Activated CD4-positive, alpha-beta T cell treated with anti-CD3 and anti-CD28 coated beads for 36 hours (primary cell): ENCODE data around the gene ARPC1B. TPM values are rescaled to one million over a fixed set of nuclear protein-coding genes. Genes with fewer than 3 reads are reported as not detected.
"Not testable (repeated sequence)": the region's sequence is repeated elsewhere in the genome, so short reads cannot be mapped to it uniquely, and the experiment has no call there.

Experiments used
- ATAC-seq: fragments of 200-7000 bp; cut with Tn5 transposase; one replicate; pipeline ENCODE4 v1.10.0; 2021; ENCODE audit warnings: mild to moderate bottlenecking, moderate library complexity
- CTCF ChIA-PET: fragments of 350-600 bp; sonication (Branson Sonifier 250); formaldehyde crosslinking; loops from one replicate; lab custom pipeline; 2021; ENCODE audit warnings: antibody characterized with exemption; lab: Charles Lee
- POLR2A ChIA-PET: fragments of 350-600 bp; sonication (Branson Sonifier 250); formaldehyde crosslinking; loops from one replicate; lab custom pipeline; 2021; ENCODE audit warnings: antibody characterized with exemption, inconsistent platforms; lab: Charles Lee
- DNase-seq: peaks from one replicate; pipeline ENCODE4 v3.0.0-alpha.2; 2020
- H3K27ac Mint-ChIP-seq: one replicate; pipeline ENCODE4 v1.8.0; 2021; ENCODE audit warnings: mixed read lengths
- H3K27me3 Mint-ChIP-seq: one replicate; pipeline ENCODE4 v1.8.0; 2021; ENCODE audit warnings: mixed read lengths
- H3K36me3 Mint-ChIP-seq: one replicate; pipeline ENCODE4 v1.8.0; 2021; ENCODE audit warnings: low read depth, mixed read lengths
- H3K4me1 Mint-ChIP-seq: one replicate; pipeline ENCODE4 v1.8.0; 2021; ENCODE audit warnings: mixed read lengths
- H3K4me3 Mint-ChIP-seq: one replicate; pipeline ENCODE4 v1.8.0; 2021; ENCODE audit warnings: mild to moderate bottlenecking, moderate library complexity, mixed read lengths
- H3K9me3 Mint-ChIP-seq: one replicate; pipeline ENCODE4 v1.8.0; 2021; ENCODE audit warnings: low read depth, mixed read lengths
- intact Hi-C, 2 experiments: fragments of 100-400 bp; cut with DNase I in 1 of 2; cut with micrococcal nuclease in 1 of 2; formaldehyde crosslinking; loops; one replicate each; pipeline versions ENCODE4 v1.14.2 to v1.15.1; 2022 to 2024; cut with DNase I, micrococcal nuclease
- total RNA-seq, 2 experiments: library from RNA; stranded (reverse); gene quantifications; one replicate each; pipeline ENCODE4 v1.2.3, GENCODE V29; 2021

The ARPC1B gene
- total RNA-seq, 2 experiments from 2014 or later: 318 to 326 TPM

GRCh38 chr7:99368750-99369389 is 5.7 kb upstream of the ARPC1B start:
- peaks cover 22% of the 10 kb centered on the region for H3K36me3 Mint-ChIP-seq
- ChIA-PET CTCF (interaction anchor here (1.1 to 1.4 kb wide), 2 partner anchors 9 to 33 kb away, joined by 3 to 6 read pairs; no protein-coding TSS in a partner anchor), POLR2A (interaction anchor here (0.6 kb wide), 1 partner anchor 38 kb away, joined by 3 read pairs; no protein-coding TSS in a partner anchor)

DNA sequence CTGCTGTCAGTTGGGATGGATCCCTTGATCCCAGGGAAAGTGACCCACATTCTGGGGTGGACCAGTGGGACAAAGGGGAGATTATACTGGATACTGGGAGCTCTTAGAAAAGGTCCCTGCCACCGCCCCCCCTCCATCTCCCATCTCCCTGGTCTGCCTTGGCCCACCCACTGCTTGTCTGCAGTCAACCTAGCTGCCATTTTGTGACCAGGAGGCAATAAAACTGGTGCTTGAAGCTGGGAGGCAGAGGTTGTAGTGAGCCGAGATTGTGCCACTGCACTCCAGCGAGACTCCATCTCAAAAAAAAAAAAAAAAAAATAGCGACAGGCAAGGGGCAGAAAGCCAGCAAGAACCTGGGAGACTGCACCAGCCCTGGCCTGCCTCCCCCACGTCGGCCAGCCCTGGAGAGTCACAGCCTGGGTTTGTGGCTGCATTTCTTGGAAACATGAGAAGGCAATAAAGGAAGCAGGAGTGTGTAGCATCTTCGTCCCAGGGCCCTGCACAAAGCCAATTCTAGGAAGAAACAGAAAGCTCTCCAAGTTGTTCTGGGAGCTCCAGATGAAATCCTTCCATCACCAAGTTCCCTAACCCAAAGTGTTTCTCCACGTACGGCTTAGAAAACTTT is 4.7 kb upstream of the ARPC1B start:
- DNase-seq: no peak
- Mint-ChIP-seq H3K9me3 (no peaks in the 10 kb centered on the region), H3K36me3 (peaks cover 17% of the 10 kb centered on the region), H3K27me3 (no peaks in the 10 kb centered on the region), H3K4me1 (peaks cover 2% of the 10 kb centered on the region), H3K27ac (peak overlapping the region; percentile 13), H3K4me3 (no peak overlapping the region)
- intact Hi-C loops: loop anchor here in 1 of 2 experiments (5.0 kb wide), 1 partner anchor 37 kb away; the partner anchor contains the start of genes BUD31 and PDAP1
- CTCF ChIA-PET: no interaction called here
- POLR2A ChIA-PET: interaction anchor here (0.6 kb wide), 2 partner anchors 37 to 153 kb away, joined by 3 to 5 read pairs; no protein-coding TSS in a partner anchor
- ATAC-seq: no peak

More at GRCh38 chr7:99368750-99369389, 5.7 kb upstream of the ARPC1B start:
- intact Hi-C loops: no loop called here
- Mint-ChIP-seq H3K4me3 (no peak overlapping the region), H3K4me1 (peaks cover 2% of the 10 kb centered on the region), H3K9me3 (no peaks in the 10 kb centered on the region), H3K27me3 (no peaks in the 10 kb centered on the region), H3K27ac (no peak overlapping the region)
- no peak for ATAC-seq
- DNase-seq: no peak

DNA sequence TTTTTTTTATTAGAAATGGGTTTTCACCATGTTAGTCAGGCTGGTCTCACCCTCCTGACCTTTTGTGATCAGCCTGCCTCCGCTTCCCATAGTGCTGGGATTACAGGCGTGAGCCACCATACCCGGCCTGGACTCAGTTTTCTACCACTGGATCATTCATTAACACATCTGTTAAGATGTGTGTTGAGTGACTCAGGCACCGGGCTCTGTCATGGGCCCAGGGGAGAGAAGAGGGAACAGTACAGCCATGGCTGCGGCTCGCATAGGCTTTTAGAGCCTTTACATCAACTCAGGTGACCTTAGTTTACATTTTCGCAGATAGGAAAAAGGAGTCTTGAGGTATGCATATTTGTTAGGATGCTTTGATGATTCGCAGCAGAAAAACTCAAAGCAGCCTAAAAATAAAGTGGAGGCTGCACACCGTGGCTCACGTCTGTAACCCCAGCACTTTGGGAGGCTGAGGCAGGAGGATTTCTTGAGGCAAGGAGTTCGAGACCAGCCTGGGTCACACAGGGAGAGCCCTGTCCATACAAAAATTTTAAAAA is 3.1 kb upstream of the ARPC1B start:
- ATAC-seq: no peak
- CTCF ChIA-PET: no interaction called here
- POLR2A ChIA-PET: interaction anchor here (0.6 kb wide), 1 partner anchor 104 kb away, joined by 3 read pairs; no protein-coding TSS in a partner anchor

DNA sequence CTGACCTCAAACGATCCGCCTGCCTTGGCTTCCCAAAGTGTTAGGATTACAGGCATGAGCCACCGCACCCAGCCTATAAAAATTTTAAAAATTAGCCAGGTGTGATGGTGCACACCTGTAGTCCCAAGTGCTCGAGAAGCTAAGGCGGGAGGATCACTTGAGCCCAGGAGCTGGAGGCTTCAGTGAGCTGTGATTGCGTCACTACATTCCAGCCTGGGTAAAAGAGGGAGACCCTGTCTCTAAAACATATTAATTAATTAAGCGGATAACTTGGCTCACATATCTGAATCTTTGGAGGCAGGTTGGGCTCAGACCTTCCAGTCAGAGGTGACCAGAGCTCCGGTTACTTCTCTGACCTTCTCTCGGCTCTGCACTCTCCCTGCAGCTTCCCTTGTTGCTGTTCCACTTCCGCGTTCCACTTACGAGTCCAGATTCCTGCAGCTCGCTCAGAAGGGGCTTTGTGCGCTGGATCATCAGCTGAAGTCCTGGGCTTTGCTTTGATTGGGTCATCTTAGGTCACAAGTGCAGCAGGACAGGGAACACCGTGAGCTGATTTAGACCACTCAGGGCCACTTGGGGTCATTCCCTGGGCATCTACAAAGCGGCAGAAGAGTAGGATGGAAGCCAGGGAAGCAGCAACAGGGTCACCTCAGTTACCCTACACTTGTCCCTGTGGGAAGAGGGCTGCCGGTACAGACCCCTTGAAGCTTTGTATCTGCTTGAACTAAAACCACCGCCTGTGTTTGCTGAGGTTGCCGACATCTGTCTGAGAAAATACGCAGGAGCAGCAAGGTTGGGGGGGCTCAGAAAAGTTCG is 2.0 kb upstream of the ARPC1B start:
- ChIA-PET CTCF (interaction anchor here (0.5 to 1.2 kb wide), 3 partner anchors 36 to 1529 kb away, joined by 3 to 4 read pairs (median 3); partner anchors contain the start of genes BUD31 and PDAP1), POLR2A (interaction anchor here (0.6 kb wide), 2 partner anchors 45 to 243 kb away, joined by 3 to 6 read pairs; no protein-coding TSS in a partner anchor)
- H3K36me3 Mint-ChIP-seq: peaks cover 18% of the 10 kb centered on the region
- no peak for ATAC-seq
- peaks cover 16% of the 10 kb centered on the region for H3K4me1 Mint-ChIP-seq
- no peaks in the 10 kb centered on the region for H3K9me3 Mint-ChIP-seq
- peak overlapping the region; percentile 55 for H3K4me3 Mint-ChIP-seq
- H3K27ac Mint-ChIP-seq: peak overlapping the region; percentile 69
- intact Hi-C loops: loop anchor here in 1 of 2 experiments (5.0 kb wide), 1 partner anchor 35 kb away; the partner anchor contains the start of genes BUD31 and PDAP1
- DNase-seq: no peak
- H3K27me3 Mint-ChIP-seq: no peaks in the 10 kb centered on the region

More for the DNA sequence above, 3.1 kb upstream of the ARPC1B start:
- no peak for DNase-seq
- H3K4me1 Mint-ChIP-seq: peaks cover 7% of the 10 kb centered on the region
- H3K27ac Mint-ChIP-seq: no peak overlapping the region
- no peaks in the 10 kb centered on the region for H3K27me3 Mint-ChIP-seq
- intact Hi-C loops: loop anchor here in 1 of 2 experiments (5.0 kb wide), 1 partner anchor 36 kb away; the partner anchor contains the start of genes BUD31 and PDAP1
- H3K9me3 Mint-ChIP-seq: no peaks in the 10 kb centered on the region
- H3K4me3 Mint-ChIP-seq: no peak overlapping the region
- peaks cover 19% of the 10 kb centered on the region for H3K36me3 Mint-ChIP-seq

- ATAC-seq (no peak), DNase-seq (no peak)
- peaks cover 22% of the 10 kb centered on the region for H3K4me1 Mint-ChIP-seq
- H3K27ac Mint-ChIP-seq: peak overlapping the region; percentile 69
- peaks cover 25% of the 10 kb centered on the region for H3K36me3 Mint-ChIP-seq
- no peaks in the 10 kb centered on the region for H3K27me3 Mint-ChIP-seq
- intact Hi-C loops: loop anchor here (1.0 to 5.0 kb wide), 8 partner anchors 20 to 494 kb away; partner anchors contain the start of genes BUD31 (in 2 of the 2), PDAP1 (in 2 of the 2), ARPC1A (in 1 of the 2) and ZKSCAN5 (in 1 of the 2)
- POLR2A ChIA-PET: interaction anchor here (0.6 to 1.0 kb wide), 5 partner anchors 17 to 242 kb away, joined by 3 to 8 read pairs (median 3); partner anchors contain the start of gene BUD31
- no peaks in the 10 kb centered on the region for H3K9me3 Mint-ChIP-seq
- CTCF ChIA-PET: interaction anchor here (0.5 to 1.2 kb wide), 4 partner anchors 36 to 1528 kb away, joined by 3 to 4 read pairs (median 3); partner anchors contain the start of genes BUD31 and PDAP1
- peak overlapping the region; percentile 72 for H3K4me3 Mint-ChIP-seq
Observed at GRCh38 chr7:99373091-99374066, 1.2 kb upstream of the ARPC1B start.

DNA sequence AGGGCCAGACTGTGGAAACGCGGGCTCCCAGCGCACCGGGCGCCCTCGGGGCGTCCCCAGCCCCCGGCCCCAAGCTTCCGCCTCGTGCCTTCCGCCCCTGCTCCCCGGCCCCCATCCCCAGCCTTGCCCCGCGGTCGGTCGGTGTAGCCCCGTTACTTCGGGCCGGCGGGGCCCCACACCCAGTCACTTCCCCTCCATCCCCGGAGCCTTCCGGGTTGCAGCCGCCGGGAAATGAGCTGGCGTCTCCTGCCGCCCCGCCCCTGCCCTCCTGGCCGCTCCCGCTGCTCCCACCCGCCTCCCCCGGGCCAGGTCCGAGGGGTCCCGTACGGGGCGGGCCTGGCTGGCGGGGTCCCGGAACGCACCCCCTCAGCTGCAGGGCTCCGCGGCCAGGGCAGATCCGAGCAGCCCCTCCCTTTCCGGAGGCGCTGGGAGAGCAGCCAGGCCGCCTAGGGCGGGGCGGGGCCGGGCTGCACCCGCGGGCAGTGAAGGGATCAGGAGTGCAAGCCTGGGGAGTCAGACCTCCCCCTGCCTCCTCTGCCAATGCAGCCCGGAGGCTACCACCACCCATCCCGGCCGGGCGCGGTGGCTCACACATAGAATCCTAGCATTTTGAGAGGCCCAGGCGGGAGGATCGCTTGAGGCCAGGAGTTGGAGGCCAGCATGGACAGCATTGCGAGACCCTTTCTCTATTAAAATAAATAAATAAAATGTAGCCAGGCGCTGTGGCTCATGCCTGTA is 709 bp downstream of the ARPC1B start:
- Mint-ChIP-seq H3K4me1 (peaks cover 35% of the 10 kb centered on the region), H3K27ac (peak overlapping the region; percentile 67), H3K36me3 (peaks cover 31% of the 10 kb centered on the region), H3K4me3 (peak overlapping the region; percentile 72), H3K9me3 (no peaks in the 10 kb centered on the region), H3K27me3 (no peaks in the 10 kb centered on the region)
- CTCF ChIA-PET: no interaction called here
- POLR2A ChIA-PET: interaction anchor here (0.6 to 1.2 kb wide), 4 partner anchors 32 to 1577 kb away, joined by 3 to 4 read pairs (median 4); partner anchors contain the start of genes BUD31 and PDAP1
- ATAC-seq: peak; percentile 54
- intact Hi-C loops: loop anchor here in 1 of 2 experiments (1.0 to 2.0 kb wide), 3 partner anchors 91 to 184 kb away; partner anchors contain the start of genes ATP5MF, ZKSCAN5 and ZNF655
- DNase-seq: peak; percentile 82

DNA sequence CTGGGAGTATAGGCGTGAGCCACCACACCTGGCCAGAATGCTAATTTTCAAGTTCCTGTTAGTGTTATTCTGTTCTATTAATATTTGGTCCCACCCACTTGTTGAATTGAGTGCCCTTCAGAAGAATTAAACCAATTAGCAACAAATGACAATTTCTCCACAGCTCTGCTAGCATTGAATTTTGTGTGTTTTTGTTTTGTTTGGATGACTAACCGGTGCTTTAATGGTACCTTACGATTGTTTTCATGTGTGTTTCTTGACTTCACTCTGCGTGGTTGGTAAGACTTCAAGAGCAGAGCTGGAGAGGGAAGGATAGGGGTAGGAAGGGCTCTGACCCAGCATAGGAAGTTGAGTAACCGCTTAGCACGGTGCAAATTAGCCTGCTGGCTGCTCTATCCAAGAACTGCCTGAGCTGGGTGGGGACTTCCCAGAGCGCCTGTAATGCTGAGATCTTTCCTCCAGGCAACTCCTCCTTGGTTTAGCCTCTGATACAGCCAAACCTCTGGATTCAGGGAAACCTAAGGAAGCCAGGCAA is 4.6 kb downstream of the ARPC1B start:
- CTCF ChIA-PET: interaction anchor here (0.6 to 1.0 kb wide), 3 partner anchors 26 to 722 kb away, joined by 3 to 4 read pairs (median 4); partner anchors contain the start of gene MCM7
- ATAC-seq: peak; percentile 25
- Mint-ChIP-seq H3K9me3 (no peaks in the 10 kb centered on the region), H3K4me1 (peaks cover 57% of the 10 kb centered on the region), H3K4me3 (peak overlapping the region; percentile 78), H3K27me3 (no peaks in the 10 kb centered on the region), H3K27ac (peak overlapping the region; percentile 96), H3K36me3 (peaks cover 50% of the 10 kb centered on the region)
- DNase-seq: peak; percentile 74
- intact Hi-C loops: no loop called here
- POLR2A ChIA-PET: interaction anchor here (1.0 to 1.5 kb wide), 2 partner anchors 13 to 30 kb away, joined by 3 to 5 read pairs; partner anchors contain the start of genes BUD31 and PDAP1

- not testable (repeated sequence) for DNase-seq, ATAC-seq, H3K27me3 Mint-ChIP-seq, H3K9me3 Mint-ChIP-seq
- ChIA-PET POLR2A (interaction anchor here (1.0 to 1.5 kb wide), 2 partner anchors 13 to 29 kb away, joined by 3 to 5 read pairs; partner anchors contain the start of genes BUD31 and PDAP1), CTCF (interaction anchor here (1.0 kb wide), 1 partner anchor 27 kb away, joined by 4 read pairs; no protein-coding TSS in a partner anchor)
- Mint-ChIP-seq H3K27ac (peak overlapping the region; percentile 96), H3K4me1 (peaks cover 62% of the 10 kb centered on the region), H3K4me3 (peak overlapping the region; percentile 78), H3K36me3 (peaks cover 55% of the 10 kb centered on the region)
- intact Hi-C loops: loop anchor here (1.0 to 5.0 kb wide), 4 partner anchors 55 to 1097 kb away; partner anchors contain the start of genes ARPC1A (in 1 of the 2), BRI3 (in 1 of the 2), CPSF4 (in 1 of the 2) and PTCD1 (in 1 of the 2)
Observed at GRCh38 chr7:99379693-99380031, 5.1 kb downstream of the ARPC1B start.
